HFF-Myc (cell line): ENCODE results near the gene METAP1D.
"Not testable (repeated sequence)": the region's sequence is repeated elsewhere in the genome, so short reads cannot be mapped to it uniquely, and the experiment has no call there.

Experiments used
- DNase-seq: peaks from one replicate; pipeline ENCODE4 v3.0.0-alpha.2; 2011; ENCODE audit warnings: low read depth; ENCODE audit errors: extremely low read depth
- H3K4me3 ChIP-seq: replicated peaks from 2 replicates; pipeline ENCODE4 v1.5.1; 2011; ENCODE audit warnings: low read depth, mild to moderate bottlenecking, control low read depth, low read length
- CTCF ChIP-seq: IDR thresholded peaks from 2 replicates; pipeline ENCODE4 v1.5.1; 2012; ENCODE audit warnings: mild to moderate bottlenecking, low read depth, low read length, control low read depth; ENCODE audit errors: missing control alignments

Gene METAP1D

GRCh38 chr2:171991027-171991426 lies 8.7 kb upstream of the METAP1D start:
- no peak for DNase-seq
- no peak for TF ChIP-seq CTCF
- no peak overlapping the region for H3K4me3 ChIP-seq

GRCh38 chr2:171995586-171995985 lies 4.2 kb upstream of the METAP1D start:
- no peak overlapping the region for H3K4me3 ChIP-seq
- TF ChIP-seq CTCF, result no peak

GRCh38 chr2:171996021-171996420 lies 3.7 kb upstream of the METAP1D start:
- DNase-seq, result no peak
- H3K4me3 ChIP-seq, result no peak overlapping the region
- no peak for TF ChIP-seq CTCF

More at GRCh38 chr2:171995586-171995985, 4.2 kb upstream of the METAP1D start:
- no peak for DNase-seq

- DNase-seq, H3K4me3 ChIP-seq: not testable (repeated sequence)
Observed at GRCh38 chr2:171997031-171997430, 2.7 kb upstream of the METAP1D start.

GRCh38 chr2:171999161-171999560 lies 592 bp upstream of the METAP1D start:
- DNase-seq, result no peak
- TF ChIP-seq CTCF, result no peak
- peak overlapping the region; percentile 66 for H3K4me3 ChIP-seq

GRCh38 chr2:172000696-172001361 lies 1.1 kb downstream of the METAP1D start:
- no peak for TF ChIP-seq CTCF
- peak overlapping the region; percentile 66 for H3K4me3 ChIP-seq
- DNase-seq, result no peak

- H3K4me3 ChIP-seq, result no peak overlapping the region
- DNase-seq, result no peak
- TF ChIP-seq CTCF, result no peak
Observed at GRCh38 chr2:172007372-172007771, 7.6 kb downstream of the METAP1D start.
